NCI-H774 (cell line): ENCODE data around the gene MIDN.
"Not testable (repeated sequence)": the region's sequence is repeated elsewhere in the genome, so short reads cannot be mapped to it uniquely, and the experiment has no call there.

Source experiments
- DNase-seq: peaks from one replicate; lab custom pipeline; 2025; lab: John Stamatoyannopoulos, UW

The MIDN gene

DNA sequence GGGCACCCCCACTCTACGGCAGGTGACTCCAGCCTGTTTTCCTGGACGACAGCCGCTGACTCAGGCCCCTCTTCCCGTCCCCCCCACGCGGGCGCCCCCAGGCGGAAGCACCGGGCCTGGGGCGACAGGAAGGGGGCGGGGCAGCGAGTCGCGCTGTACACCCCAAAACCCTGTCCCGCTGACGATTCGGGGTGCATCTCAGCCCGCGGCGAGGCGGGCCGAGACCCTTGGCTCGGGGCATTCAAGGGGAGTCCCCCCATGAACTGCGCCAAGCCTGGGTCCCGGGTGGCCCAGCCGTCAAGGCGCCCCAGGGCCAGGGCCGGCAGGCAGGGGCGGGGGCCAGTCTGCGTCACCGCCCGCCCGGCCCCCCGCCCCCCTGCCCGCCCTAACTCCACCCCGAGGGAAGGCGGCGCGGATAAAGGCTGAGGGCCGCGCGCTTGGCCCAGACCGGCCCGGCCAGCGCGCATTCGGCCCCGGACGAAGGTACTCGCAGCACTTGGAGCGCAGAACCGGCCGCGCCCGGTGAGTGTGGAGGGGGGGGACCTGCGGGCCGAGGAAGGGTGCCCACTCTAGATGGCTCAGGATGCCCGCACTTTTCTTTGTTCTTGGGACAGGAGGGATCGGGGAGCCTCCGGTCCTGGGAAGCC is at the start of gene MIDN:
Gene MIDN (plus strand): TSS at position 445 of the 647 bp plus-strand sequence. CDS start 1,714 bp downstream, outside the sequence.
- peak; percentile 78 for DNase-seq

DNA sequence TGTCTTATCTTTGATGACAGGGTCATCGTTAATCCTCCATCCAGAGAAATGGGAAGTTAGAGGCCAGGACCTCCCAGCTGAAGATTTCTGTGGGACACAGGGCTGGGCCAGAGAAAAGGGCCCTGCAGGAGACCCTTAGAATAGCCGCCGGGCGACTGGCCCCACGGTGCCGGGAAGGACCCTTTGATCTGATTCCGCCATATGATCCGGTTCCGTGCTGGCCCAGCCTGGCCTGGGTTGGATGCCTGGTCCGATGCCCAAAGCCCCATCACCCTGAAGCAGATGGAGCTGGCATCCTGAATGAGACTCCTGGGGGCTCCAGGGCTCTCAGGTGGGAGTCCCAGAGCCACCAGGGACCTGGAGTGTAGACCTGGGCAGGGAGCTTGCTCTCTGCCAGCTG is 48.9 kb upstream of the MIDN start:
- no peak for DNase-seq

DNA sequence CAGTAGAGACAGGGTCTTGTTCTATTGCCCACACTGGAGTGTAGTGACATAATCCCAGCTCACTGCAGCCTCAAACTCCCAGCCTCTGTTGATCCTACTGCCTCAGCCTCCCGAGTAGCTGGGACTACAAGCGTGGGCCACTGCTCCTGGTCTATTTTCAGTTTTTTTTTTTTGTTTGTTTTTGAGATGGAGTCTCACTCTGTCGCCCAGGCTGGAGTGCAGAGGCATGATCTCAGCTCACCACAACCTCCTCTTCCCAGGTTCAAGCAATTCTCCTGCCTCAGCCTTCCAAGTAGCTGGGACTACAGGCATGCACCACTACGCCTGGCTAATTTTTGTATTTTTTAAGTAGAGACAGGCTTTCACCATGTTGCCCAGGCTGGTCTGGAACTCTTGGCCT is 47.8 kb upstream of the MIDN start:
- not testable (repeated sequence) for DNase-seq

GRCh38 chr19:1205114-1206099 is 43.0 kb upstream of the MIDN start, which contains the start of gene STK11:
Gene STK11 (plus strand): TSS chr19:1205778. CDS start chr19:1206914, 1,136 bp downstream.
- peak; percentile 97 for DNase-seq

DNA sequence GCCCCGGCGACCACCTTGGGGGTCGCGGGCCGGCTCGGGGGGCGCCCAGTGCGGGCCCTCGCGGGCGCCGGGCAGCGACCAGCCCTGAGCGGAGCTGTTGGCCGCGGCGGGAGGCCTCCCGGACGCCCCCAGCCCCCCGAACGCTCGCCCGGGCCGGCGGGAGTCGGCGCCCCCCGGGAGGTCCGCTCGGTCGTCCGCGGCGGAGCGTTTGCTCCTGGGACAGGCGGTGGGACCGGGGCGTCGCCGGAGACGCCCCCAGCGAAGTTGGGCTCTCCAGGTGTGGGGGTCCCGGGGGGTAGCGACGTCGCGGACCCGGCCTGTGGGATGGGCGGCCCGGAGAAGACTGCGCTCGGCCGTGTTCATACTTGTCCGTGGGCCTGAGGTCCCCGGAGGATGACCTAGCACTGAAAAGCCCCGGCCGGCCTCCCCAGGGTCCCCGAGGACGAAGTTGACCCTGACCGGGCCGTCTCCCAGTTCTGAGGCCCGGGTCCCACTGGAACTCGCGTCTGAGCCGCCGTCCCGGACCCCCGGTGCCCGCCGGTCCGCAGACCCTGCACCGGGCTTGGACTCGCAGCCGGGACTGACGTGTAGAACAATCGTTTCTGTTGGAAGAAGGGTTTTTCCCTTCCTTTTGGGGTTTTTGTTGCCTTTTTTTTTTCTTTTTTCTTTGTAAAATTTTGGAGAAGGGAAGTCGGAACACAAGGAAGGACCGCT is 42.1 kb upstream of the MIDN start:
- DNase-seq: no peak

DNA sequence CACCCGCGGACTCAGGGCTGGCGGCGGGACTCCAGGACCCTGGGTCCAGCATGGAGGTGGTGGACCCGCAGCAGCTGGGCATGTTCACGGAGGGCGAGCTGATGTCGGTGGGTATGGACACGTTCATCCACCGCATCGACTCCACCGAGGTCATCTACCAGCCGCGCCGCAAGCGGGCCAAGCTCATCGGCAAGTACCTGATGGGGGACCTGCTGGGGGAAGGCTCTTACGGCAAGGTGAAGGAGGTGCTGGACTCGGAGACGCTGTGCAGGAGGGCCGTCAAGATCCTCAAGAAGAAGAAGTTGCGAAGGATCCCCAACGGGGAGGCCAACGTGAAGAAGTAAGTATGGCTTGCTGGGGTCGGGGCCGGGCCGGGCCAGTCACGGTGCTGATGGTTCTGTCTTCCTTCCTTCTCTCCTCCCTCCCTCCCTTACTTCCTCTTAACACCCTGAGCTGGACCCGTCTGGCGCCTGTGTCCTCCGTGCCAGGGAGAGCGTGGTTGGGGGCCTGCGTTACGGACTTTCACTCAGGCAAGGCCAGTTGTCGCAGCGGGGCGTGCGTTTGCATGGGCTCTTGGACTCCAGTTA is 41.4 kb upstream of the MIDN start:
- no peak for DNase-seq

GRCh38 chr19:1208830-1209229 is 39.6 kb upstream of the MIDN start:
- DNase-seq: not testable (repeated sequence)

GRCh38 chr19:1210227-1210538 is 38.2 kb upstream of the MIDN start:
- DNase-seq: no peak

DNA sequence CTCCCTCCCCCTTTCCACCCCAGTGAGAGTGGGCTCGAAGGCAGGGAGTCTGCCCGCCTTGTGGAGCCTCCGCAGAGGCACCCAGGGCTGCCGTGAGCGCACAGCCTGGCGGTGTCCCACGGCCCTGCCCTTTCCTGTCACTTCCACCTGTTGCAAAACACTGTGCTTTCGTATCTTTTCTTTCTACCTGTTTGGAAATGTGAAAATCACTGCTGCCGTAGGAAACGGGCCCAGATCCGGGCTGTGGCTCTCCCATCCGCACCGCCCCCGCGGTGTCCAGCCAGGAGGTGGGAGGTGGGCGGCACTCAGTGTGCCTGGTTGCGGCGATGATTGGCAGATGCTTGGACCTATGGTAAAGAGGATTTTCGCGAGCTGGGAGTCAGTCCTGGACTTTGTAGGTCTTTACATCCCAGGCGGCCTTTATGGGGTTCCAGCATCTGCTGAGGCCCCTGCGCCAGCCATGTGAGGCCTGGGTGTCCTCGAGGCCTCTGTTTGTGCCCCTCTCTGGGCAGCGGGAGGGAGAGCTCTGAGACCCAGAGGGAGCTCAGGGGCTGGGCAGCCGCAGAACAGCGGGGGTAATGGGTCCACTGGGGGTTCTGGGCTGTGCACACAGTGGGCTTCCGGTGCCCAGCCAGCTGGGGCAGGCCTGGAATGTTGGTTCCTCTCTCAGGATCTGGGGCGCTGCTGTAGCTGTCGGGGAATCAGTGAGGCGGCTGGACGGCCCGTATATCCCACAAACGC is 36.7 kb upstream of the MIDN start:
- no peak for DNase-seq

DNA sequence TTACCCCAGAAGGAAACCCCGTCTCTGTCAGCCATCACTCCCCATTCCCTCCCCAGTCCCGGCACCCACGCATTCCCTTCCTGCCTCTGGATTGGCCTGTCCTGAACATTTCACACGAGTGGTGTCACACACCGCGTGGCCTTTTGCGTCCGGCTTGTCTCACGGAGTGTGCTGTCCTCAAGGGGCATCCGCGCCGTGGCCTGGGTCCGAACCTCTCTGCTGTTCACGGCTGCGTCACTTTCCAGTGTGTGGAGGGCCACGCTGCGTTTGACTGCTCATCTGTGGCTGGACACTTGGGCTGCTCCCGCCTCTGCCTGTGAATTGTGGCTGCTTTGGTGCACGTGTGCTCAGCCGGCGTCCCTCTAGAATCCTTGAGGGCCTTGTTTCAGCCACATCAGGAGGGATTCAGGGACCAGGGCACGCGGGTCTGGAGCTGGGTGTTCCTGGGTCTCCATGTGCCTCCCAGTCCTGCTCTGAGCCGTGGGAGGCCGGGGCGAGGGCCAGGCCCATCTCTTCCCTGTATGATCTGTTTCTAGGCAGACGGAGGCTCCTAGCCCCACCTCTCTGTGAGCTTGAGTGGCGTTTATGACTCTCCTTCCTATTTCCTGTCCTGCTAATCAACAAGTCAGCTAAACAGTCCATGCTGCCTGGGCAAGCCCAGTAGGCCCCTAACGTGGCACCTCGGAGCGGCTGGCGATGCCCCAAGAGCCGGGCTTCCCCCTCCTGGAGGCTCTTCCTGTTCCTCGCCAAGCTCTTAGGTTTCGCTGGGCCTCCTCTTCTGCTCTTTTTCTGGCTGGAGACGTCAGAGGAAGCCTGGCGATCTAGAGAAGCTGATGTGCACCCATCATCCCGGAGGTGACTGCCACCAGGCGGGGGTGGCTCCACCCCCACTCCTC is 34.7 kb upstream of the MIDN start:
- DNase-seq: no peak

DNA sequence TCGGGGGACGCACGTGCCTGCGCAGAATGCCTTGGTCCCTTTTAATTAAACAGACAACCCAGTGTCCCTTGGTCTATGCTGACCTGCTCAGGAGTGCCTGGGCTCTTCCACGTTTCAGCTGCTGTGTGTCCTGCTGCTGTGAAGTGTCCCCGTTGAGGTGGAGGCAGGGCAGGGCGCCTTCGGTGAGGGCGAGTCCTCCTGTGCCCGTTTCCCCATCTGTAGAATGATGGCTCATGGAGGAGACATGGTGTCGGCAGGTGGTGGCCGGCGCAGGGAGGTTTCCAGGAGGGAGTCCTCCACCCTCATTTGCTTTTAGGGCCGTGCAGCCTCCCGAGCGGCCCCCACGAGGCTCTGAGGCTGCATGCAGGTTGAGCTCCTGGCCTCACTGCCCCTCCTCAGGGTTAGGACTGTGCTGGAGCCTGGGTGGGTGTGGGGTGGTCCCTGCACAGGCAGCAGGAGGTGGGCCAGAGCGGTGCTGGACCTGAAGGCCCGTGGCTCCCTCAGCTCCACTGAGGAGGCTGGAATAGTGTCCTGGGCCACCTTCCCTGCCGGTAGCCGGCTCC is 34.0 kb upstream of the MIDN start:
- DNase-seq: no peak

DNA sequence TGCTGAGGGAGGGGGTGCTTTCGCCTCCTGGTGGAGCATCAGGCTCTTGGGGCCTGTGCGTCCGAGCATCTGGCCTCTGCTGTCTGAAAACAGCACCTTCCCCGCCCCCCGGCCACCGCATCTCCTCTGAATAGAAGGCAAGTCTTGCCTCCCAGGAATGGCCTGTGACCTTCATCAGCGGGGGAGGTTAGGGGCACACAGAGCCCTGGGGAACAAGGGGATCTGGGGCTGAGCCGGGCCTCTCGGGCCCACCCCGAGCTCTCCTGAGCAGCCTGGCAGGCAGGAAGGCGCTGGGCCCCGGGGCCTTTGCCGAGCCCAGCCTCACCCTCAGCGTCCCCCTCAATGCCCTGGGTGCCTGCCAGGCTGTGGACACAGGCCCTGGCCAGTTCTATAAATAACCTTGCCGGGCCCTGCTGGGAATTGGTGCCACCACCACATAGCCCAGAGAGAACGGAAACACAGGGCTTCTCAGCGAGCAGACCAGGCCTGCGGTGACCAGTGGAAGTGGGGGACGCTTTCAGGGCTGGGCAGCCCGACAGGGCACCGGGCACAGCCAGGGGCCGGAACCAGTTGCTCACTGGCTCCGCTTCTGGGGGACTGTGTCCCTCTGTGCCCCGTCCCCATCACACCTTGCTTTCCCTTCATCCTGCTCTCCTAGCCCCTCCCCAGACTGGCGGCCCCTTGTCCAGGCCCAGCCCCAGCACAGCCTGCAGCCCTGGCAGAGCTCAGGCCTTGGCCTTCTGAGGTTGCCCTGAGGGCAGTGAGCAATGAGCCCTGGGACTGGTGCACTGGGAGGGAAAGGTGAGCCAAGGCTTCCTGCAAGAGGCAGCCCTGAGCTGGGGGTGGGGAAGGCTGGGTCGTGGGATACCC is 33.3 kb upstream of the MIDN start:
- DNase-seq: no peak

GRCh38 chr19:1216756-1217155 is 31.6 kb upstream of the MIDN start:
- no peak for DNase-seq

- DNase-seq: no peak
Measured at GRCh38 chr19:1217366-1217765, 31.0 kb upstream of the MIDN start.

GRCh38 chr19:1218751-1219567 is 29.4 kb upstream of the MIDN start:
- DNase-seq: no peak

DNA sequence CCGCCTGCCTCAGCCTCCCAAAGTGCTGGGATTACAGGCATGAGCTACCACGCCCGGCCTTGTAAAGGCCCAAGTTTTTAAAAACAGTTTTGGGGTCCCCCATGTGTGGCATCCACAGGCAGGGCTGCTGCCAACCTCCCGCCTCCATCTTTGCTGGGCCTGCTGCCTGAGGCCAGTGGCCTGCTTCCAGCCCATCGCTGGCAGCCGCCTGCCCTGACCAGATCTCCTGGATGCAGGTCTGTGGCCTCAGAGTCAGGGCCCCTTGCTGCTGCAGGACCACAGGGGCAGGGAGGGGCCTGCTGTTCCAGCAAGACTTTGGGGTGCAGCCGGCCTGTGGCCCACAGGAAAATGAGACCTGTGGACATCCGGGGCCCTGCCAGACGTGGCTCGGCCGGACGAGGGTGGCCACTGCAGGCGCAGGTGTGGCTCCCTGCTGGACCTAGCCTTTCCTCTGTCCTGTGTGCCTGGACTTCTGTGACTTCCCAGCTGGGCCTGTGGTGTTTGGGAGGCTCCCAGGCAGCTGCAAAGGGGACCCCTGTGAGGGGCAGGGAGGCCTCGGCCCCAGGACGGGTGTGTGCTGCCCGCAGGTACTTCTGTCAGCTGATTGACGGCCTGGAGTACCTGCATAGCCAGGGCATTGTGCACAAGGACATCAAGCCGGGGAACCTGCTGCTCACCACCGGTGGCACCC is 28.5 kb upstream of the MIDN start:
- DNase-seq: no peak

DNA sequence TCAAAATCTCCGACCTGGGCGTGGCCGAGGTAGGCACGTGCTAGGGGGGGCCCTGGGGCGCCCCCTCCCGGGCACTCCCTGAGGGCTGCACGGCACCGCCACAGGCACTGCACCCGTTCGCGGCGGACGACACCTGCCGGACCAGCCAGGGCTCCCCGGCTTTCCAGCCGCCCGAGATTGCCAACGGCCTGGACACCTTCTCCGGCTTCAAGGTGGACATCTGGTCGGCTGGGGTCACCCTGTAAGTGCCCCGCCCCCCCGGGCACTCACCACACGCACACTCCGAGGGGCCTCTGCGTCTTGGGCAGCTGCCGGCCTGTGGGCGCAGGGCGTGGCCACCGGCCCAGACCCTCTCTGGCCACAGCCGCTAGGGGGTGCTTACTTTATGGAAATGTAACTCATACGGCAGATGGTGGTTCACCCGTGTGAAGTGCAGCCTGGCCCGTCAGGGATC is 27.9 kb upstream of the MIDN start:
- DNase-seq: no peak
